ENCODE data around the gene TNFRSF8. TPM values are rescaled to one million over a fixed set of nuclear protein-coding genes. Genes with fewer than 3 reads are reported as not detected.

Gene TNFRSF8
- total RNA-seq, 1 experiment from 2014 or later, result 2.9 TPM

DNA sequence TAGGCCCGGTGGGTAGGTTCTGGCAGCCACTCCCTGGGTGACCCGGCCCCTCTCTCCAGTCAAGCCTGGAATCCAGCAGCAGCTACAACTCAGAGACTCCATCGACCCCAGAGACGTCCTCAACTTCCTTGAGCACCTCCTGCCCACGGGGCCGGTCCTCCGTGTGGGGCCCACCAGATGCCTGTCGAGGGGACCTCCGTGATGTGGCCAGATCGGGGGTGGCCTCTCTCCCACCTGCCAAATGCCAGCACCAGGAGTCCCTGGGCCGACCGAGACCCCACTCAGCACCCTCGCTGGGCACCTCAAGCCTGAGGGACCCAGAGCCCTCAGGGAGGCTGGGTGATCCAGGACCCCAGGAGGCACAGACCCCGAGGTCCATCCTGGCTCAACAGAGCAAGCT is 41.1 kb upstream of the TNFRSF8 start:
- Histone ChIP-seq H3T11ph (ENCODE audit: low read length) (no peak overlapping the region), H3K79me2 (ENCODE audit: insufficient read depth, low read length) (peaks cover 5% of the 10 kb centered on the region; the same call in 1 of the 2 replicates), H2BK12ac (ENCODE audit: insufficient read length, low read depth, low read length) (no peak overlapping the region), H3K18ac (ENCODE audit: insufficient read length, low read depth, low read length) (no peak overlapping the region), H3K56ac (ENCODE audit: insufficient read length, low read depth, low read length) (no peak overlapping the region), H3K9ac (ENCODE audit: extremely low read depth, insufficient read length, low read length) (no peak overlapping the region), H3K27me3 (ENCODE audit: insufficient read depth, low read length) (no peaks in the 10 kb centered on the region), H3K4me2 (ENCODE audit: insufficient read depth, insufficient read length, low read length) (no peak overlapping the region), H3K14ac (ENCODE audit: insufficient read depth, low read length) (no peak overlapping the region), H3K23me2 (ENCODE audit: insufficient read length, low read depth, low read length, poor library complexity, severe bottlenecking) (peaks cover 5% of the 10 kb centered on the region), H2BK120ac (ENCODE audit: low read depth, low read length, poor library complexity, severe bottlenecking) (no peak overlapping the region), H2AK5ac (ENCODE audit: insufficient read length, low read length) (no peak overlapping the region), H2BK5ac (ENCODE audit: insufficient read length, low read length) (no peak overlapping the region), H4K5ac (ENCODE audit: insufficient read length, low read depth, low read length) (no peak overlapping the region), H2AFZ (ENCODE audit: low read length) (no peak overlapping the region), H4K8ac (replicated peaks; ENCODE audit: insufficient read length, low read depth, low read length) (no peak overlapping the region), H2BK15ac (ENCODE audit: low read depth, low read length) (no peak overlapping the region), H3K4me1 (ENCODE audit: insufficient read depth, low read length) (no peaks in the 10 kb centered on the region), H4K91ac (ENCODE audit: insufficient read length, low read depth, low read length) (no peak overlapping the region), H3K4ac (ENCODE audit: low read depth, low read length) (no peak overlapping the region), H3K9me3 (ENCODE audit: control insufficient read depth, low read depth, low read length) (no peaks in the 10 kb centered on the region), H3K23ac (ENCODE audit: insufficient read length, low read depth, low read length) (no peak overlapping the region), H3K27ac (ENCODE audit: insufficient read length, low read depth, low read length) (no peak overlapping the region), H4K20me1 (ENCODE audit: control insufficient read depth, insufficient read depth, insufficient read length) (no peaks in the 10 kb centered on the region), H2BK20ac (ENCODE audit: low read depth, low read length, poor library complexity, severe bottlenecking) (no peak overlapping the region), H3K79me1 (ENCODE audit: insufficient read depth, low read depth, low read length, poor library complexity, severe bottlenecking) (peaks cover 6% of the 10 kb centered on the region)
- H3K4me3 Mint-ChIP-seq, result no peak overlapping the region
- TF ChIP-seq, protein P1, sequence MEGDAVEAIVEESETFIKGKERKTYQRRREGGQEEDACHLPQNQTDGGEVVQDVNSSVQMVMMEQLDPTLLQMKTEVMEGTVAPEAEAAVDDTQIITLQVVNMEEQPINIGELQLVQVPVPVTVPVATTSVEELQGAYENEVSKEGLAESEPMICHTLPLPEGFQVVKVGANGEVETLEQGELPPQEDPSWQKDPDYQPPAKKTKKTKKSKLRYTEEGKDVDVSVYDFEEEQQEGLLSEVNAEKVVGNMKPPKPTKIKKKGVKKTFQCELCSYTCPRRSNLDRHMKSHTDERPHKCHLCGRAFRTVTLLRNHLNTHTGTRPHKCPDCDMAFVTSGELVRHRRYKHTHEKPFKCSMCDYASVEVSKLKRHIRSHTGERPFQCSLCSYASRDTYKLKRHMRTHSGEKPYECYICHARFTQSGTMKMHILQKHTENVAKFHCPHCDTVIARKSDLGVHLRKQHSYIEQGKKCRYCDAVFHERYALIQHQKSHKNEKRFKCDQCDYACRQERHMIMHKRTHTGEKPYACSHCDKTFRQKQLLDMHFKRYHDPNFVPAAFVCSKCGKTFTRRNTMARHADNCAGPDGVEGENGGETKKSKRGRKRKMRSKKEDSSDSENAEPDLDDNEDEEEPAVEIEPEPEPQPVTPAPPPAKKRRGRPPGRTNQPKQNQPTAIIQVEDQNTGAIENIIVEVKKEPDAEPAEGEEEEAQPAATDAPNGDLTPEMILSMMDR (conservative IDR thresholded peaks at IDR 0.05), result no peak
- peaks cover 31 to 49% (median 48%) of the 10 kb centered on the region in 3 experiments; a peak in 6 of 7 replicates for H3K36me3 Mint-ChIP-seq (ENCODE audit: insufficient read depth in 1 of 3, low read depth in 3 of 3)
- no CpG with 5 or more reads among the region's 14 CpGs for WGBS (ENCODE audit: extremely low coverage, insufficient read length, low lambda C conversion rate)
- no peak overlapping the region for H3K27ac Mint-ChIP-seq
- H3K9me3 Mint-ChIP-seq, result no peaks in the 10 kb centered on the region
- no peaks in the 10 kb centered on the region for H3K27me3 Mint-ChIP-seq (ENCODE audit: low read depth)
- no peak for DNase-seq
- peaks cover 4 to 5% of the 10 kb centered on the region in 2 experiments; a peak in 1 of 4 replicates for H3K4me1 Mint-ChIP-seq
